Prostate gland (tissue), 2 donors: ENCODE measurements around the gene GID8.

ENCODE experiments used
- CTCF ChIP-seq, 4 experiments: fragments of 200-600 bp in 2 of 4; fragments of 450-650 bp in 2 of 4; sonication (generic) in 2 of 4; IDR thresholded peaks; 1 replicate in 3 of 4; 2 replicates in 1 of 4; pipeline ENCODE4 v1.5.1; 2016 to 2019; ENCODE audit warnings: antibody characterized with exemption in 4 of 4, mild to moderate bottlenecking in 2 of 4, moderate library complexity in 2 of 4
- POLR2A ChIP-seq: fragments of 450-650 bp; IDR thresholded peaks from one replicate; pipeline ENCODE4 v1.6.1; 2016; ENCODE audit warnings: antibody characterized with exemption, mild to moderate bottlenecking

GRCh38 chr20:62987114-62987513, 49.2 kb downstream of the GID8 start:
- no peak for TF ChIP-seq CTCF (IDR thresholded peaks at IDR 0.05)
- no peak for TF ChIP-seq POLR2A
